Iris pigment epithelial cell (primary cell): ENCODE results near the gene FBLN5.

ENCODE experiments used
- DNase-seq: peaks from one replicate; pipeline ENCODE4 v3.0.0-alpha.2; 2011; ENCODE audit warnings: low read depth

FBLN5 gene

GRCh38 chr14:91945751-91946621 is 1.5 kb downstream of the FBLN5 start:
- no peak for DNase-seq

- DNase-seq, result no peak
These were observed 4.5 kb downstream of the FBLN5 start for GRCh38 chr14:91942946-91943345.

- no peak for DNase-seq
These were observed 5.4 kb downstream of the FBLN5 start for GRCh38 chr14:91942128-91942527.

- no peak for DNase-seq
These were observed 7.3 kb downstream of the FBLN5 start for GRCh38 chr14:91940209-91940608.

- no peak for DNase-seq
These were observed 11.9 kb downstream of the FBLN5 start for GRCh38 chr14:91935586-91935985.

- no peak for DNase-seq
These were observed 12.8 kb downstream of the FBLN5 start for GRCh38 chr14:91934554-91935285.

- DNase-seq, result no peak
These were observed 15.9 kb downstream of the FBLN5 start for GRCh38 chr14:91931478-91932088.

GRCh38 chr14:91929700-91930099 is 17.8 kb downstream of the FBLN5 start:
- peak; percentile 28 for DNase-seq

- DNase-seq, result no peak
These were observed 19.7 kb downstream of the FBLN5 start for GRCh38 chr14:91927800-91928199.

GRCh38 chr14:91927191-91927590 is 20.3 kb downstream of the FBLN5 start:
- peak; percentile 82 for DNase-seq

GRCh38 chr14:91926131-91926890 is 21.2 kb downstream of the FBLN5 start:
- no peak for DNase-seq

GRCh38 chr14:91925727-91926121 is 21.8 kb downstream of the FBLN5 start:
- DNase-seq, result no peak

GRCh38 chr14:91925001-91925726 is 22.3 kb downstream of the FBLN5 start:
- peak; percentile 56 for DNase-seq

GRCh38 chr14:91920526-91920925 is 27.0 kb downstream of the FBLN5 start:
- no peak for DNase-seq

- DNase-seq, result peak; percentile 73
These were observed 27.7 kb downstream of the FBLN5 start for GRCh38 chr14:91919814-91920213.

- peak; percentile 44 for DNase-seq
These were observed 29.2 kb downstream of the FBLN5 start for GRCh38 chr14:91918186-91918883.

- DNase-seq, result no peak
These were observed 35.5 kb downstream of the FBLN5 start for GRCh38 chr14:91912035-91912434.

GRCh38 chr14:91911474-91912032 is 35.9 kb downstream of the FBLN5 start:
- peak; percentile 53 for DNase-seq

- DNase-seq, result no peak
These were observed 37.3 kb downstream of the FBLN5 start for GRCh38 chr14:91910196-91910595.

GRCh38 chr14:91906374-91906773 is 41.1 kb downstream of the FBLN5 start:
- DNase-seq, result no peak
